ENCODE data around the gene SMURF2.

- TF ChIP-seq CTCF (IDR thresholded peaks at IDR 0.05) = no peak
- TF ChIP-seq POLR2AphosphoS5 (IDR thresholded peaks at IDR 0.05) = no peak
- TF ChIP-seq POLR2A (IDR thresholded peaks at IDR 0.05; ENCODE audit: low read depth) = no peak
- TF ChIP-seq EP300 (IDR thresholded peaks at IDR 0.05) = no peak
Observed at GRCh38 chr17:64572682-64573154, 89.4 kb downstream of the SMURF2 start.

Measured in esophagus muscularis mucosa (tissue), 4 donors.